LNCaP clone FGC (cell line): Measurements from ENCODE around the gene SUOX.
"Not testable (repeated sequence)": the region's sequence is repeated elsewhere in the genome, so short reads cannot be mapped to it uniquely, and the experiment has no call there.

Experiments used
- DNase-seq: peaks from one replicate; pipeline ENCODE4 v3.0.0-alpha.2; 2011; ENCODE audit warnings: low read depth
- H3K4me3 ChIP-seq: 2 replicates; pipeline ENCODE4 v1.5.1; 2011; ENCODE audit warnings: mild to moderate bottlenecking, low read depth, low read length, control low read depth
- CTCF ChIP-seq: IDR thresholded peaks from 2 replicates; pipeline ENCODE4 v1.5.1; 2012; ENCODE audit warnings: mild to moderate bottlenecking; ENCODE audit not compliant: control insufficient read depth, insufficient read depth; ENCODE audit errors: extremely low read depth

SUOX gene

GRCh38 chr12:56037161-56037560 is 40.1 kb downstream of the SUOX start:
- DNase-seq, result no peak
- no peak overlapping the region for H3K4me3 ChIP-seq
- TF ChIP-seq CTCF, result no peak

- no peak for TF ChIP-seq CTCF
- DNase-seq, result no peak
- no peak overlapping the region for H3K4me3 ChIP-seq
These were observed 41.1 kb downstream of the SUOX start for GRCh38 chr12:56038022-56038655.

GRCh38 chr12:56040151-56040550 is 43.1 kb downstream of the SUOX start:
- TF ChIP-seq CTCF, result no peak
- no peak for DNase-seq

GRCh38 chr12:56040963-56041551 is 44.0 kb downstream of the SUOX start:
- TF ChIP-seq CTCF, result no peak
- DNase-seq, result no peak
- peak overlapping the region; percentile 53 for H3K4me3 ChIP-seq

More at GRCh38 chr12:56040151-56040550, 43.1 kb downstream of the SUOX start:
- no peak overlapping the region for H3K4me3 ChIP-seq

GRCh38 chr12:56041552-56042429 is 44.7 kb downstream of the SUOX start, which contains the start of gene RPS26:
Gene RPS26, plus strand, starts transcription at chr12:56041918. Its CDS starts 249 bp downstream, at chr12:56042167.
- TF ChIP-seq CTCF, result peak; percentile 56
- peak within 1 kb of the TSS; percentile 67 for H3K4me3 ChIP-seq
- peak; percentile 100 for DNase-seq

- DNase-seq, result not testable (repeated sequence)
- peak overlapping the region; percentile 67 for H3K4me3 ChIP-seq
These were observed 45.3 kb downstream of the SUOX start for GRCh38 chr12:56042430-56042813.

- peak overlapping the region; percentile 67 for H3K4me3 ChIP-seq
- no peak for TF ChIP-seq CTCF
These were observed 45.8 kb downstream of the SUOX start for GRCh38 chr12:56042843-56043242.

More at GRCh38 chr12:56042843-56043242, 45.8 kb downstream of the SUOX start:
- no peak for DNase-seq
